Astrocyte of the hippocampus (primary cell): Measurements from ENCODE around the gene TESMIN.

Source experiments
- DNase-seq: peaks from one replicate; pipeline ENCODE4 v3.0.0; 2011; ENCODE audit warnings: low read depth, low spot score

The TESMIN gene

GRCh38 chr11:68751331-68751856 lies at the start of gene TESMIN:
TSS of gene TESMIN (minus strand) at chr11:68751520. CDS start at chr11:68750660, 860 bp downstream.
- peak; percentile 86 for DNase-seq

- DNase-seq, result peak; percentile 19
Measured at GRCh38 chr11:68798221-68798813, 47.0 kb upstream of the TESMIN start.

GRCh38 chr11:68796801-68797200 lies 45.5 kb upstream of the TESMIN start:
- peak; percentile 84 for DNase-seq

GRCh38 chr11:68792400-68792966 lies 41.2 kb upstream of the TESMIN start:
- DNase-seq, result peak; percentile 66

GRCh38 chr11:68784653-68785052 lies 33.3 kb upstream of the TESMIN start:
- DNase-seq, result no peak

- no peak for DNase-seq
Measured at GRCh38 chr11:68783216-68783821, 32.0 kb upstream of the TESMIN start.

- no peak for DNase-seq
Measured at GRCh38 chr11:68782711-68783110, 31.4 kb upstream of the TESMIN start.

- no peak for DNase-seq
Measured at GRCh38 chr11:68780829-68781228, 29.5 kb upstream of the TESMIN start.

- DNase-seq, result no peak
Measured at GRCh38 chr11:68778205-68778604, 26.9 kb upstream of the TESMIN start.

GRCh38 chr11:68776442-68777235 lies 25.3 kb upstream of the TESMIN start:
- DNase-seq, result no peak

- no peak for DNase-seq
Measured at GRCh38 chr11:68775951-68776388, 24.6 kb upstream of the TESMIN start.

GRCh38 chr11:68774194-68774585 lies 22.9 kb upstream of the TESMIN start:
- DNase-seq, result no peak

GRCh38 chr11:68773521-68774193 lies 22.3 kb upstream of the TESMIN start:
- peak; percentile 53 for DNase-seq

- DNase-seq, result no peak
Measured at GRCh38 chr11:68772936-68773335, 21.6 kb upstream of the TESMIN start.

- no peak for DNase-seq
Measured at GRCh38 chr11:68770781-68771180, 19.5 kb upstream of the TESMIN start.

GRCh38 chr11:68767672-68768071 lies 16.4 kb upstream of the TESMIN start:
- no peak for DNase-seq

- no peak for DNase-seq
Measured at GRCh38 chr11:68766786-68767185, 15.5 kb upstream of the TESMIN start.

- DNase-seq, result no peak
Measured at GRCh38 chr11:68764746-68765145, 13.4 kb upstream of the TESMIN start.

GRCh38 chr11:68763926-68764657 lies 12.8 kb upstream of the TESMIN start:
- DNase-seq, result no peak

- DNase-seq, result no peak
Measured at GRCh38 chr11:68763181-68763721, 11.9 kb upstream of the TESMIN start.

- no peak for DNase-seq
Measured at GRCh38 chr11:68762481-68762880, 11.2 kb upstream of the TESMIN start.
